Neuron (in vitro differentiated cells): ENCODE results near the gene ZNF746.

ENCODE experiments used
- H2AFZ ChIP-seq: one replicate; pipeline ENCODE4 v1.6.1; 2013; ENCODE audit warnings: low read depth, mild to moderate bottlenecking, inconsistent platforms, low read length, moderate library complexity
- H3K27me3 ChIP-seq: one replicate; pipeline ENCODE4 v1.6.1; 2013; ENCODE audit warnings: low read length; ENCODE audit not compliant: insufficient read depth
- H3K36me3 ChIP-seq: one replicate; pipeline ENCODE4 v1.6.1; 2013; ENCODE audit warnings: low read length; ENCODE audit not compliant: insufficient read depth
- H3K4me1 ChIP-seq: one replicate; pipeline ENCODE4 v1.6.1; 2013; ENCODE audit warnings: low read length; ENCODE audit not compliant: insufficient read depth
- H3K4me3 ChIP-seq: 2 replicates; pipeline ENCODE4 v1.5.1; 2013; ENCODE audit warnings: mild to moderate bottlenecking, low read length, moderate library complexity
- H3K9me3 ChIP-seq: one replicate; pipeline ENCODE4 v1.6.1; 2013; ENCODE audit warnings: low read length

Gene ZNF746

DNA sequence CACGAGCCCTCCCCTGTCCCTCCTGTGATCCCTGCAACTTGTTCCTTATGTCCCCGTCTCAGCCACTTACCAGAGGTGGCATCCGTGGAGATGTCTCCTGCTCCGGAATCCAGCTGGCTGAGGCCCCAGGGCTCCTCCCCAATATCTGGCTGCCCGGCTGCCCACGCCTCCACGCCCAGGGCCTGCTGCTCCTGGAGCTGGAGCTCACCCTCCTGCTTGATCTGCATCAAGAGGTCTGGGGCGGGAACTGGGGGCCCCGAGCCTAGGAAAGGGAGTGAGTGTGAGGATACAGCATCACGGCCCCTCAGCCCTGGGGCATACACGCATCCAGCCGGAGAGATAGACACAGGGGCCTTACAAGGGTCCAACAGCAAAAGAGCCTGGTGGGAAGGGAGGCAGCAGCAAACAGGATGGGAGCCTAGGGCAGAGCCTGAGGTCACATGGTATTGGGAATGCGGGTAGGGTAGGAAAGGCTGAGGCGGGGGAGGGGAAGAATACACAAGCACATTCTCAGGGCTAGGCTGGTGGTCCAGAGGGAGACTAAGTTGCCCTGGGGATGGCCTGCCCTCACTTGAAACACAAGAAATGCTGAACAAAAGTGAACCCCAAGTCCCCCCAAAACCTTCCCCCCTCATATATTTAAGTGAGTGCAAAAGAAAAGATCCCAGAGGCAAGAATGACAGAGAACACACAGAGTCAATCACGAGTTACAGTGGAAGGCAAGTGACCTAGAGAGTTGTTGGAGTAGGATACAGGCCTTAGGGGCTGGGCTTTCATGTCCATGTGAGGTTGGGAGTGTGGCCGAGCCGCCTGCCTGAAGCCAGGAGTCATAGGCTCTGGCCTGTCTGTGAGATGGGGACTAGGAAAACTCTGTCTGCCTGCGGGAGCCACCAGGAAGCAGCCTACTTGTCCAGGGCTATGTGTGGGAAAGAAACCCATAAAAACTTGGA, 19.8 kb downstream of the ZNF746 start:
- Histone ChIP-seq H2AFZ (no peak overlapping the region), H3K27me3 (no peaks in the 10 kb centered on the region), H3K36me3 (peaks cover 63% of the 10 kb centered on the region), H3K4me3 (no peak overlapping the region), H3K9me3 (peaks cover 27% of the 10 kb centered on the region), H3K4me1 (no peaks in the 10 kb centered on the region)

GRCh38 chr7:149476791-149477190, 20.8 kb downstream of the ZNF746 start:
- no peak overlapping the region for H3K4me3 ChIP-seq
- H3K27me3 ChIP-seq = no peaks in the 10 kb centered on the region
- no peak overlapping the region for H2AFZ ChIP-seq
- H3K4me1 ChIP-seq = no peaks in the 10 kb centered on the region
- peaks cover 28% of the 10 kb centered on the region for H3K9me3 ChIP-seq
- H3K36me3 ChIP-seq = peaks cover 65% of the 10 kb centered on the region

DNA sequence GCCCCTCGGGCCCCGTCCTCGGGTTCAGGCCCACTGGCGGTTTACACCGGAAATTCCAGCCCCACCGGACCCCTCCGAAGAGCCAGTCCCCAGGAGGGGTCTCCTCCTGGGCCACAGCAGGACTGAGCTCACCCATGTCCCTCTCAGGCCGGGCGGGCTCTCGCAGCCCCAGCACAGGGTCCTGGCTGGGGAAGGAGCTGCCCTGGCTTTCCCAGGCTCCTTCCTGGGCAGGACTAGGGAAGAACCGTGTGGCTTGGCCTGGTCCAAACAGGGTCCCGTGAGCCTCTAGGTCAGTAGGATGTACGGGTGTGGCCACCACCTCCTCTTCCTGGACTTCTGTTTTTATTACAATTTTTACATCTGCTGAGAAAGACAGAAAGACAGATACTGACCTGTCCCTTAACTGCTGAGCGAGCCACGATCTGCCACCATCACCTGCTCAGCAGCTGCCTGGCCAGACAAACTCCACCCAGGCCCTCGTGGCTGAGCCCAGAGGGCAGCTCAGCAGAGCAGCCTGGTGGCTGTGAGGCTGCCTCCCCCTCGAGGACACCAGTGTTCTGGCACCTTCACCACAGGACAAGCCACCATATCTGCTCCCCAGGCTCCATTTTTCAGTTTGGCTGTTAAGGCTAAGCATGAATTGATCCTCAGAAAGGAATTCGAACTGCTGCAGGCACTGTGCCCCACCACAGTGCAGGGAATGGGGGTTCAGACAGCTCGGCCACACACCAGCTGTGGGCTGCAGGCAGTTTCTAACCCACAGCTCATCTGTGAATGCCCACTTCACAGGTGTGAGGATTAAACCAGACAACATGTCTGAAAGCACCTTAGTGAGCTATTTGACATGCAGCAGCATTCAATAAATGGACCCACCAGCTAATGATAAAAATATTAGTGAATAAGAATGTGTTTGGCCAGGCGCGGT, 22.2 kb downstream of the ZNF746 start:
- H3K9me3 ChIP-seq = peaks cover 30% of the 10 kb centered on the region
- no peak overlapping the region for H3K4me3 ChIP-seq
- H3K36me3 ChIP-seq = peaks cover 65% of the 10 kb centered on the region
- no peak overlapping the region for H2AFZ ChIP-seq
- no peaks in the 10 kb centered on the region for H3K4me1 ChIP-seq
- H3K27me3 ChIP-seq = no peaks in the 10 kb centered on the region

DNA sequence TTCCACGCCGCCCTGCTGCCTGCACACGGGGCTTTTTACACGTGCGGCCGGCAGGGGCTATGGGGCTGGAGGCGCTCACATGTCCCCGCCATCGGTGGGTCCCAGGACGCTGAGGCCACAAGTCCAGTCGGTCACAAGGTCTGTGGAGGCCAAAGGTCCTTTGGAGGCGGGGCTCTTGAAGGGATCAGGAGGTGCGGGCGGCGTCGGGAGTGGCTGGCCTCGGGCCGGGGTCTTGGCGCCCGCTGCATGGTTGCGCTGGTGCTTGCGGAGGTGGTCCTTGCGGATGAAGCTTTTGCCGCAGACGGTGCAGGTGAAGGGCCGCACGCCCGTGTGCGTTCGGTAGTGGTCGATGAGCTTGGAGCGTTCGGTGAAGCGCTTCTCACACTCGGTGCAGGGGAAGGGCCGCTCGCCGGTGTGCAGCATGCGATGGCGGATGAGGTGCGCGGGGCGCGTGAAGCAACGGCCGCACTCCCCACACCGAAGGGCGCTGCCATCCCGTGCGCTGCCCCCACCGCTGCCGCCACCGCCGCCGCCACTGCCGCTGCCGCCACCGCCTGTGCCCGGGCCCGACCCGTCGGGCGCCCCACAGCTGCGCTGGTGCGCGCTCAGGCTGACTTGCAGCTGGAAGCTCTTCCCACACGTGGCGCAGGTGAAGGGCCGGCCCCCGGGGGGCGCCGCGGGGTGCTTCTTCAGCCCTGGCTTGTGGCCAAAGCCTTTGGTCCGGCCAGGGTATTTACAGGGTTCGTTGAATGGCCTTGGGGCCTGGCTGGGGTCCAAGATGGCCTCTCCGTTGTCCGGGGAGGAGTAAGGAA, 23.1 kb downstream of the ZNF746 start:
- Histone ChIP-seq H3K27me3 (no peaks in the 10 kb centered on the region), H2AFZ (no peak overlapping the region), H3K4me3 (no peak overlapping the region), H3K4me1 (no peaks in the 10 kb centered on the region), H3K36me3 (peaks cover 61% of the 10 kb centered on the region), H3K9me3 (peaks cover 26% of the 10 kb centered on the region)

- Histone ChIP-seq H3K9me3 (peaks cover 18% of the 10 kb centered on the region), H3K27me3 (no peaks in the 10 kb centered on the region), H3K36me3 (peaks cover 54% of the 10 kb centered on the region), H3K4me1 (no peaks in the 10 kb centered on the region), H3K4me3 (no peak overlapping the region), H2AFZ (no peak overlapping the region)
Observed at GRCh38 chr7:149473251-149473650, 24.4 kb downstream of the ZNF746 start.

- peaks cover 4% of the 10 kb centered on the region for H3K4me1 ChIP-seq
- no peaks in the 10 kb centered on the region for H3K27me3 ChIP-seq
- no peak overlapping the region for H3K4me3 ChIP-seq
- H2AFZ ChIP-seq = no peak overlapping the region
- H3K9me3 ChIP-seq = peaks cover 14% of the 10 kb centered on the region
- H3K36me3 ChIP-seq = peaks cover 37% of the 10 kb centered on the region
Observed at GRCh38 chr7:149471289-149471953, 26.2 kb downstream of the ZNF746 start.

DNA sequence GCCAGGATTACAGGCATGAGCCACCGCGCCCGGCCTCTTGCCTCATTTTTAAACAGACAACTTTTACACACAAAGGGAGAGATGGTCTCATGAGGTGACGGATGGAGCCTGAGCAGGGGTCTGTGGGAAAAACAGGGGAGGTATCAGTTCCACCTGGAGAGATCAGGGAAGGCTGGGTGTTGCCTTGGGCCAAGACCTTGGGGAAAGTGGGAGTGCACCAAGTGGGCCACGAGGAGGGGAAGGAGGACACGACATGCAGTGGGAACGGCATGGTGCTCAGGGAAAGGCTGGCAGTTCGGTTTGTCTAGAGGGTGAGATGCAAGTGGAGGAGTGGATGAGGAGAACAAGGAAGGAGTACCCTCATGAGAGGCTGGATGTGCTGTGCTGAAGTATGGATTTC, 27.8 kb downstream of the ZNF746 start:
- no peaks in the 10 kb centered on the region for H3K27me3 ChIP-seq
- H3K4me3 ChIP-seq = no peak overlapping the region
- peaks cover 25% of the 10 kb centered on the region for H3K36me3 ChIP-seq
- H3K4me1 ChIP-seq = peaks cover 4% of the 10 kb centered on the region
- H3K9me3 ChIP-seq = peaks cover 13% of the 10 kb centered on the region
- no peak overlapping the region for H2AFZ ChIP-seq

GRCh38 chr7:149468208-149468607, 29.4 kb downstream of the ZNF746 start:
- H2AFZ ChIP-seq = no peak overlapping the region
- peaks cover 4% of the 10 kb centered on the region for H3K4me1 ChIP-seq
- peaks cover 9% of the 10 kb centered on the region for H3K36me3 ChIP-seq
- no peak overlapping the region for H3K4me3 ChIP-seq
- no peaks in the 10 kb centered on the region for H3K27me3 ChIP-seq
- H3K9me3 ChIP-seq = peaks cover 10% of the 10 kb centered on the region

- H3K27me3 ChIP-seq = no peaks in the 10 kb centered on the region
- peaks cover 4% of the 10 kb centered on the region for H3K4me1 ChIP-seq
- peaks cover 1% of the 10 kb centered on the region for H3K36me3 ChIP-seq
- H3K4me3 ChIP-seq = no peak overlapping the region
- peaks cover 10% of the 10 kb centered on the region for H3K9me3 ChIP-seq
- no peak overlapping the region for H2AFZ ChIP-seq
Observed at GRCh38 chr7:149467321-149467859, 30.2 kb downstream of the ZNF746 start.

- no peak overlapping the region for H2AFZ ChIP-seq
- H3K4me1 ChIP-seq = peaks cover 4% of the 10 kb centered on the region
- H3K27me3 ChIP-seq = no peaks in the 10 kb centered on the region
- H3K4me3 ChIP-seq = no peak overlapping the region
- H3K9me3 ChIP-seq = peaks cover 5% of the 10 kb centered on the region
- H3K36me3 ChIP-seq = no peaks in the 10 kb centered on the region
Observed at GRCh38 chr7:149466364-149466763, 31.2 kb downstream of the ZNF746 start.

- Histone ChIP-seq H3K9me3 (peaks cover 4% of the 10 kb centered on the region), H3K4me1 (peaks cover 11% of the 10 kb centered on the region), H2AFZ (no peak overlapping the region), H3K27me3 (no peaks in the 10 kb centered on the region), H3K36me3 (no peaks in the 10 kb centered on the region), H3K4me3 (no peak overlapping the region)
Observed at GRCh38 chr7:149463500-149464161, 34.0 kb downstream of the ZNF746 start.
